Fibroblast of lung (primary cell): ENCODE results near the gene DRD2.

Source experiments
- EZH2 ChIP-seq: IDR thresholded peaks from 2 replicates; pipeline ENCODE4 v1.5.1; 2012; ENCODE audit warnings: low read length, control low read depth, mild to moderate bottlenecking; ENCODE audit errors: missing control alignments
- TF ChIP-seq, protein P1 (sequence below), 2 donors: IDR thresholded peaks in 1 of 2; conservative IDR thresholded peaks in 1 of 2; 1 replicate in 1 of 2; 2 replicates in 1 of 2; pipeline ENCODE4 v1.5.1; 2011 to 2012; ENCODE audit warnings: low read length in 2 of 2, control low read depth in 1 of 2, inconsistent platforms in 1 of 2, low read depth in 1 of 2, mild to moderate bottlenecking in 1 of 2

DNA sequence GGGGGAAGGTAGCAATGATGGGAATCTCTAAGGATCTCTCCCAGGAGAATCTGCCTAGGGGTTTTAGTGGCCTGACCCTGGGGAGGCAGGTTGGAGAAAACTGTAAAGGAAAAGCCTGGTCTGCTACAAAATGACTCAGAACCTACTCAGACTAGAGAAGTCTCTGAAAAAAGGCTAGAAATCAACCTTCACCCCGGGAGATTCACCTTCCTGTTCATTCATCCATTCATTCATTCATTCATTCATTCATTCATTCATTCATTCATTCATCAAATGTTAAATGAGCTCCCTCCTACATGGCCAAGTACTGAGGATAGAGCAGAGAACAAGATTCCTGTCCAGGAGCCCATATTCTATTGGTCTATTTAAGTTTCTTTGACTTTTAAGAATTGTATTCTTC, 96.5 kb downstream of the DRD2 start:
- TF ChIP-seq, protein P1, sequence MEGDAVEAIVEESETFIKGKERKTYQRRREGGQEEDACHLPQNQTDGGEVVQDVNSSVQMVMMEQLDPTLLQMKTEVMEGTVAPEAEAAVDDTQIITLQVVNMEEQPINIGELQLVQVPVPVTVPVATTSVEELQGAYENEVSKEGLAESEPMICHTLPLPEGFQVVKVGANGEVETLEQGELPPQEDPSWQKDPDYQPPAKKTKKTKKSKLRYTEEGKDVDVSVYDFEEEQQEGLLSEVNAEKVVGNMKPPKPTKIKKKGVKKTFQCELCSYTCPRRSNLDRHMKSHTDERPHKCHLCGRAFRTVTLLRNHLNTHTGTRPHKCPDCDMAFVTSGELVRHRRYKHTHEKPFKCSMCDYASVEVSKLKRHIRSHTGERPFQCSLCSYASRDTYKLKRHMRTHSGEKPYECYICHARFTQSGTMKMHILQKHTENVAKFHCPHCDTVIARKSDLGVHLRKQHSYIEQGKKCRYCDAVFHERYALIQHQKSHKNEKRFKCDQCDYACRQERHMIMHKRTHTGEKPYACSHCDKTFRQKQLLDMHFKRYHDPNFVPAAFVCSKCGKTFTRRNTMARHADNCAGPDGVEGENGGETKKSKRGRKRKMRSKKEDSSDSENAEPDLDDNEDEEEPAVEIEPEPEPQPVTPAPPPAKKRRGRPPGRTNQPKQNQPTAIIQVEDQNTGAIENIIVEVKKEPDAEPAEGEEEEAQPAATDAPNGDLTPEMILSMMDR (conservative IDR thresholded peaks at IDR 0.05 in 1 of 2, IDR thresholded peaks at IDR 0.05 in 1 of 2; ENCODE audit: low read depth in 1 of 2, low read length in 2 of 2) = no peak
- TF ChIP-seq EZH2 = no peak
